Dermis lymphatic vessel endothelial cell (primary cell): ENCODE measurements around the gene ZNF783. TPM values are rescaled to one million over a fixed set of nuclear protein-coding genes. Genes with fewer than 3 reads are reported as not detected.

Experiments
- total RNA-seq: library from RNA; depleted of rRNA; stranded (reverse); fragments of >200 nt; gene quantifications from 2 replicates; pipeline ENCODE4 v1.2.1, GENCODE V29; 2014

The ZNF783 gene
- total RNA-seq, result 4.8 and 5.6 TPM in 2 replicates

GRCh38 chr7:149261829-149262617 is at the start of gene ZNF783:
TSS of gene ZNF783 (plus strand) at chr7:149262196. CDS start at chr7:149262334, 138 bp downstream.

GRCh38 chr7:149239345-149240143 is 22.5 kb upstream of the ZNF783 start, which contains the start of gene ZNF212:
TSS of gene ZNF212 (plus strand) at chr7:149239651. CDS start at chr7:149239779, 128 bp downstream.

Other genes starting within 250 kb of the ZNF783 start
- 290 and 300 TPM in 2 replicates for gene PDIA4, start 233.7 kb upstream of the ZNF783 start, total RNA-seq
- gene ZNF786, start 171.5 kb upstream of the ZNF783 start, total RNA-seq, result 5.3 and 7.6 TPM in 2 replicates
- gene ZNF425, start 135.9 kb upstream of the ZNF783 start, total RNA-seq, result 1.5 and 2.7 TPM in 2 replicates
- gene ZNF398, start 114.7 kb upstream of the ZNF783 start, total RNA-seq, result 6.0 and 7.6 TPM in 2 replicates
- gene ZNF282, start 66.7 kb upstream of the ZNF783 start, total RNA-seq, result 23.6 and 27.3 TPM in 2 replicates
- gene ZNF212, start 22.5 kb upstream of the ZNF783 start, total RNA-seq, result 4.2 and 4.7 TPM in 2 replicates
- gene ZNF777, start 198.9 kb downstream of the ZNF783 start, total RNA-seq, result 2.5 and 3.3 TPM in 2 replicates
- gene ZNF746, start 235.6 kb downstream of the ZNF783 start, total RNA-seq, result 15.7 and 17.3 TPM in 2 replicates